ENCODE results near the gene TMEM132C. TPM values are rescaled to one million over a fixed set of nuclear protein-coding genes. Genes with fewer than 3 reads are reported as not detected.

Gene TMEM132C
- total and polyA plus RNA-seq, 12 donors = 0.79 to 2.9 (median 1.7) TPM

- H3K27ac ChIP-seq = no peak overlapping the region
- H3K4me1 ChIP-seq = no peaks in the 10 kb centered on the region
- 87 to 91% methylated on average over 3 of the region's 3 CpGs for WGBS, 2 donors
- no peak for TF ChIP-seq CTCF (IDR thresholded peaks at IDR 0.05)
- H3K36me3 ChIP-seq = no peaks in the 10 kb centered on the region
- intact Hi-C loops (cut with DNase I) = no loop called here
- H3K4me3 ChIP-seq = no peak overlapping the region
- ATAC-seq (no peak), DNase-seq (no peak)
- H3K9me3 ChIP-seq = no peaks in the 10 kb centered on the region
- H3K27me3 ChIP-seq = peaks cover 0 to 3% (median 0%) of the 10 kb centered on the region in 7 donors
Measured at GRCh38 chr12:128450810-128451209, 183.8 kb downstream of the TMEM132C start.

DNA sequence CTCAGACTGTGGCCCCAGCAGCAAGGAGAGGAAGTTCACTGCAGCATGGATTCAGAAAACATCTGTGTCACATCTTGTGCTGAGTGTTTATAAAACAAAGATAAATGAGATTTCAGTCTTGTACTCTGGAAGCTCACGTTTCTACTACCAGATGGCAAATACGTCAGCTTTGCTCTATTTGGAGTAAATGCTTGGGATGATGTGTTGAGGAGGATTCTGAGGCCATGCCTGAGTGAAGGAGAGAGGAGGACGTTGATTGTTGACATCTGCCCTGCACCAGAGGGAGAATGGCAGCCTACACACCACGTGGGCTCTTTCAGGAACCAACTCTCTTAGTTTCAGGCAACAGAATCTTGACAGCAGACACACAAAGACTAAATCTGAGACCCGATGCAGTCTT lies 188.9 kb downstream of the TMEM132C start:
- intact Hi-C loops (cut with DNase I) = no loop called here
- no peak overlapping the region for H3K4me3 ChIP-seq
- ATAC-seq = no peak
- TF ChIP-seq CTCF (IDR thresholded peaks at IDR 0.05) = no peak
- H3K27ac ChIP-seq = no peak overlapping the region
- H3K36me3 ChIP-seq = no peaks in the 10 kb centered on the region
- H3K4me1 ChIP-seq = no peaks in the 10 kb centered on the region
- peaks cover 0 to 8% (median 0%) of the 10 kb centered on the region in 11 donors for H3K9me3 ChIP-seq
- no peak for DNase-seq
- 29 to 36% methylated on average over 5 of the region's 5 CpGs for whole genome bisulfite sequencing, 2 donors
- H3K27me3 ChIP-seq = peaks cover 0 to 7% (median 0%) of the 10 kb centered on the region in 7 donors

- Histone ChIP-seq H3K27ac (no peak overlapping the region), H3K9me3 (peaks cover 0 to 8% (median 0%) of the 10 kb centered on the region in 11 donors), H3K36me3 (no peaks in the 10 kb centered on the region), H3K4me3 (no peak overlapping the region), H3K4me1 (no peaks in the 10 kb centered on the region), H3K27me3 (peaks cover 0 to 7% (median 0%) of the 10 kb centered on the region in 7 donors)
- TF ChIP-seq CTCF (IDR thresholded peaks at IDR 0.05) = no peak
- intact Hi-C loops (cut with DNase I) = no loop called here
- DNase-seq (no peak), ATAC-seq (no peak)
- 95 to 96% methylated on average over 3 of the region's 3 CpGs for WGBS, 2 donors
Measured at GRCh38 chr12:128456922-128457321, 190.0 kb downstream of the TMEM132C start.

GRCh38 chr12:128458301-128458974 lies 191.5 kb downstream of the TMEM132C start:
- Histone ChIP-seq H3K36me3 (no peaks in the 10 kb centered on the region), H3K9me3 (peaks cover 0 to 8% (median 0%) of the 10 kb centered on the region in 11 donors), H3K27ac (no peak overlapping the region), H3K4me3 (no peak overlapping the region), H3K4me1 (no peaks in the 10 kb centered on the region), H3K27me3 (peaks cover 0 to 5% (median 0%) of the 10 kb centered on the region in 7 donors)
- intact Hi-C loops (cut with DNase I) = no loop called here
- no peak for TF ChIP-seq CTCF (IDR thresholded peaks at IDR 0.05)
- WGBS, 2 donors = 73% methylated on average over 8 of the region's 8 CpGs
- ATAC-seq (no peak), DNase-seq (no peak)

Data from heart right ventricle (tissue), 16 donors.